GM21528 (cell line): Measurements from ENCODE around the gene DNASE2B.

Experiments
- ATAC-seq: cut with Tn5 transposase; IDR thresholded peaks from one replicate; pipeline ENCODE4 v1.9.1; 2021; ENCODE audit warnings: mild to moderate bottlenecking, moderate library complexity; ENCODE audit not compliant: unreplicated experiment, low FRiP score

Gene DNASE2B

GRCh38 chr1:84398175-84399155, at the start of gene DNASE2B:
DNASE2B (plus strand) TSS chr1:84398484; CDS start chr1:84398565, 81 bp downstream.
- no peak for ATAC-seq

- no peak for ATAC-seq
Observed at GRCh38 chr1:84348759-84349158, 49.5 kb upstream of the DNASE2B start.

- ATAC-seq = no peak
Observed at GRCh38 chr1:84350104-84350503, 48.2 kb upstream of the DNASE2B start.

GRCh38 chr1:84350550-84350949, 47.7 kb upstream of the DNASE2B start:
- no peak for ATAC-seq

GRCh38 chr1:84352298-84353106, 45.8 kb upstream of the DNASE2B start:
- ATAC-seq = no peak

- ATAC-seq = no peak
Observed at GRCh38 chr1:84353695-84354094, 44.6 kb upstream of the DNASE2B start.

- ATAC-seq = no peak
Observed at GRCh38 chr1:84355556-84355955, 42.7 kb upstream of the DNASE2B start.

- no peak for ATAC-seq
Observed at GRCh38 chr1:84356881-84357280, 41.4 kb upstream of the DNASE2B start.

- ATAC-seq = no peak
Observed at GRCh38 chr1:84358695-84359094, 39.6 kb upstream of the DNASE2B start.

GRCh38 chr1:84360316-84360715, 38.0 kb upstream of the DNASE2B start:
- no peak for ATAC-seq

- no peak for ATAC-seq
Observed at GRCh38 chr1:84361796-84362195, 36.5 kb upstream of the DNASE2B start.

- ATAC-seq = no peak
Observed at GRCh38 chr1:84363019-84363418, 35.3 kb upstream of the DNASE2B start.

- no peak for ATAC-seq
Observed at GRCh38 chr1:84363622-84364021, 34.7 kb upstream of the DNASE2B start.

GRCh38 chr1:84365225-84366221, 32.8 kb upstream of the DNASE2B start:
- ATAC-seq = no peak

- no peak for ATAC-seq
Observed at GRCh38 chr1:84366786-84367185, 31.5 kb upstream of the DNASE2B start.

- no peak for ATAC-seq
Observed at GRCh38 chr1:84367219-84367618, 31.1 kb upstream of the DNASE2B start.

GRCh38 chr1:84368441-84368840, 29.8 kb upstream of the DNASE2B start:
- no peak for ATAC-seq

- no peak for ATAC-seq
Observed at GRCh38 chr1:84370266-84370665, 28.0 kb upstream of the DNASE2B start.

GRCh38 chr1:84370831-84371394, 27.4 kb upstream of the DNASE2B start:
- no peak for ATAC-seq
